A673 (cell line): Measurements from ENCODE around the gene DHRS7C.

ENCODE experiments used
- CTCF ChIP-seq: fragments of 300-800, 200-600 bp; sonication (generic); conservative IDR thresholded peaks from 2 replicates; pipeline ENCODE4 v1.5.1; 2017; ENCODE audit warnings: low read depth, mild to moderate bottlenecking, antibody characterized with exemption, low read length, moderate library complexity, mixed read lengths
- EZH2 ChIP-seq: fragments of 200-600 bp; sonication (generic); IDR thresholded peaks from 2 replicates; pipeline ENCODE4 v1.6.1; 2017; ENCODE audit warnings: borderline replicate concordance, low read depth, mild to moderate bottlenecking, mixed read lengths, antibody characterized with exemption, low read length; ENCODE audit not compliant: poor library complexity, severe bottlenecking

GRCh38 chr17:9750524-9750923 lies 40.9 kb downstream of the DHRS7C start:
- TF ChIP-seq CTCF (no peak), EZH2 (no peak)
